Measurements from ENCODE around the gene BRS3.

Gene BRS3

GRCh38 chrX:136496764-136497555 is 9.2 kb downstream of the BRS3 start:
- TF ChIP-seq, protein P1, sequence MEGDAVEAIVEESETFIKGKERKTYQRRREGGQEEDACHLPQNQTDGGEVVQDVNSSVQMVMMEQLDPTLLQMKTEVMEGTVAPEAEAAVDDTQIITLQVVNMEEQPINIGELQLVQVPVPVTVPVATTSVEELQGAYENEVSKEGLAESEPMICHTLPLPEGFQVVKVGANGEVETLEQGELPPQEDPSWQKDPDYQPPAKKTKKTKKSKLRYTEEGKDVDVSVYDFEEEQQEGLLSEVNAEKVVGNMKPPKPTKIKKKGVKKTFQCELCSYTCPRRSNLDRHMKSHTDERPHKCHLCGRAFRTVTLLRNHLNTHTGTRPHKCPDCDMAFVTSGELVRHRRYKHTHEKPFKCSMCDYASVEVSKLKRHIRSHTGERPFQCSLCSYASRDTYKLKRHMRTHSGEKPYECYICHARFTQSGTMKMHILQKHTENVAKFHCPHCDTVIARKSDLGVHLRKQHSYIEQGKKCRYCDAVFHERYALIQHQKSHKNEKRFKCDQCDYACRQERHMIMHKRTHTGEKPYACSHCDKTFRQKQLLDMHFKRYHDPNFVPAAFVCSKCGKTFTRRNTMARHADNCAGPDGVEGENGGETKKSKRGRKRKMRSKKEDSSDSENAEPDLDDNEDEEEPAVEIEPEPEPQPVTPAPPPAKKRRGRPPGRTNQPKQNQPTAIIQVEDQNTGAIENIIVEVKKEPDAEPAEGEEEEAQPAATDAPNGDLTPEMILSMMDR (IDR thresholded peaks at IDR 0.05; ENCODE audit: control extremely low read depth, extremely low read depth, low read depth, missing control alignments), result no peak
- POLR2A ChIA-PET, result interaction anchor here (0.6 kb wide), 1 partner anchor 22 kb away, joined by 4 read pairs; no protein-coding TSS in a partner anchor
- DNase-seq (ENCODE audit: extremely low spot score), result peak; percentile 75
- CTCF ChIA-PET, result no interaction called here

DNA sequence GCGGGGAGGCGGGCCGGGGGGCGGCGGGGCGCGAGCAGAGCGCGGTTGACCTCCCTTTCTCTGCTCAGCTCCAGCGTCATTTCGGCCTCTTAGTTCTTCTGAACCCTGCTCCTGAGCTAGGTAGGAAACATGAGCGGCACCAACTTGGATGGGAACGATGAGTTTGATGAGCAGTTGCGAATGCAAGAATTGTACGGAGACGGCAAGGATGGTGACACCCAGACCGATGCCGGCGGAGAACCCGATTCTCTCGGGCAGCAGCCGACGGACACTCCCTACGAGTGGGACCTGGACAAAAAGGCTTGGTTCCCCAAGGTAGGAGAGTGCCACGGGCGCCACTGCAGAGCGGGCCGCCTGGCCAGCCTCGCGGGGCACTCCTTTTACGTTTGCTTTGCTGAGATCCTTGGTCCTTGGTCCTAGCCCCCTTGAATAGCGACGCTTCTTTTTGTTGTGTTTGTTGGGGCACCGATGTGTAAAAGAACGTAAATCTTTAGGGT is 9.9 kb downstream of the BRS3 start, which contains the start of gene HTATSF1:
HTATSF1 (plus strand) TSS at position 37 of the 497 bp plus-strand sequence; CDS start at position 130, 93 bp downstream.
- DNase-seq (ENCODE audit: extremely low spot score), result no peak
- POLR2A ChIA-PET, result interaction anchor here (0.6 kb wide), 1 partner anchor 22 kb away, joined by 4 read pairs; no protein-coding TSS in a partner anchor
- TF ChIP-seq, protein P1 (IDR thresholded peaks at IDR 0.05; ENCODE audit: control extremely low read depth, extremely low read depth, low read depth, missing control alignments), result no peak
- CTCF ChIA-PET, result no interaction called here

GRCh38 chrX:136519069-136519468 is 31.3 kb downstream of the BRS3 start:
- DNase-seq (ENCODE audit: extremely low spot score), result no peak
- POLR2A ChIA-PET, result interaction anchor here (0.6 kb wide), 1 partner anchor 22 kb away, joined by 4 read pairs; the partner anchor contains the start of gene HTATSF1
- CTCF ChIA-PET, result no interaction called here

DNA sequence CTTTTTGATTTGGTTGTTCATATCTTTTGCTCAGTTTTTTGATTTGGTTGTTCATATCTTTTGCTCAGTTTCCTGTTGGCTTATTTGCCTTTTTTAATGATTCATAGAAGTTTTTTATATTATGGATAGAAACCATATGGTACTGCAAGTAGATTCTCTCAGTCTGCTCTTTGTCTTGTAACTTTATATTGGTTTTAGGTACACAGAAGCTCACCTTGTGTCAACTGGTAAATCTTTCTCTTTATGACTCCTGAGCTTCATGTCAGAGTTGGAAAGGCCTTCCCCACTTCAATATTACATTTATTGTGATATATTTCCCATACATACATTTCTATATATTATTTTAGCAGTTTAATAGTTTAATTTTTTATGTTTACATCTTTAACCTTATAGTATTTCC is 36.0 kb downstream of the BRS3 start:
- POLR2A ChIA-PET, result no interaction called here
- DNase-seq (ENCODE audit: extremely low spot score), result no peak
- CTCF ChIA-PET, result no interaction called here
- TF ChIP-seq, protein P1 (IDR thresholded peaks at IDR 0.05; ENCODE audit: control extremely low read depth, extremely low read depth, low read depth, missing control alignments), result no peak

More at GRCh38 chrX:136519069-136519468, 31.3 kb downstream of the BRS3 start:
- TF ChIP-seq, protein P1 (IDR thresholded peaks at IDR 0.05; ENCODE audit: control extremely low read depth, extremely low read depth, low read depth, missing control alignments), result no peak

- DNase-seq (ENCODE audit: extremely low spot score), result no peak
- TF ChIP-seq, protein P1 (IDR thresholded peaks at IDR 0.05; ENCODE audit: control extremely low read depth, extremely low read depth, low read depth, missing control alignments), result no peak
- CTCF ChIA-PET, result no interaction called here
- POLR2A ChIA-PET, result no interaction called here
These were observed 38.2 kb downstream of the BRS3 start for GRCh38 chrX:136525738-136526606.

DNA sequence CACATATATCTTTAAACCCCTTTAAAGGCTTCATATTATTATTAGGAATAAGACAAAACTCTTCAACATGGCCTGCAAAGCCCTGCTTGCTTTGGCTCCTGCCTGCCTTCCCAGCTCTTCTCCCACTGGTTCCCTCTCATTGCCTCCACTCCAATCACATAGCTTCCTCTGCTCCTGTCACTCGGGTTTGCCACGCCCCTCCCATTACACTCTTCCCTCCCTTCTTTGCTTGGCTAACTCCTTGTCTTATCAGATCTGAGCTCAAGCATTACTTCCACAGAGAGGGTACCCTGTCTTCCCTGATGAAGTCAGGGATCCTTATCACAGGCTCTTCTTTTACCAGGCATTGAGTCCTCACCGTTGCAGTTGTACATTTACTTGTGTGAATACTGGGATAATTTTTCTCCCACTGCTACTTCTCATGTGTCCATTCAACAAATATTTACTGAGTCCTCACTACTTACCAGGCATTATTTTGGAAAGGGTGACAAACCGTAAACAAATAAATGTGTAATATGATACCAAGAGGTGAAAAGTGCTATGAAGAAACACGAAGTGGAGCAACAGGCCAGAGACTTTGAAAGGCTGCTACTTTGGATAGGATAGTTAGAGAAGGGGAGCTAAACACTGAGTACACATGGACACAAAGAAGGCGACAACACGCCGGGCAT is 41.0 kb downstream of the BRS3 start:
- DNase-seq (ENCODE audit: extremely low spot score), result no peak
- TF ChIP-seq, protein P1 (IDR thresholded peaks at IDR 0.05; ENCODE audit: control extremely low read depth, extremely low read depth, low read depth, missing control alignments), result no peak
- ChIA-PET CTCF (no interaction called here), POLR2A (no interaction called here)

All from GM10248 (cell line).